SK-N-SH (cell line): ENCODE data around the gene NOTO.

Experiments
- CTCF ChIP-seq: fragments of 200-600 bp; sonication (generic); IDR thresholded peaks from 2 replicates; pipeline ENCODE4 v1.6.1; 2017; ENCODE audit warnings: antibody characterized with exemption, mild to moderate bottlenecking, moderate library complexity
- ELF1 ChIP-seq: IDR thresholded peaks from 2 replicates; pipeline ENCODE4 v1.4.0; 2012
- MAX ChIP-seq: IDR thresholded peaks from 2 replicates; pipeline ENCODE4 v1.4.0; 2012; ENCODE audit warnings: low read depth
- REST ChIP-seq: IDR thresholded peaks from 2 replicates; pipeline ENCODE4 v1.6.1; 2012; ENCODE audit warnings: mild to moderate bottlenecking, low read depth, low read length, moderate library complexity
- SIN3A ChIP-seq: IDR thresholded peaks from 2 replicates; pipeline ENCODE4 v1.6.1; 2012; ENCODE audit warnings: low read depth, mild to moderate bottlenecking, low read length, moderate library complexity, borderline replicate concordance
- TEAD4 ChIP-seq: IDR thresholded peaks from 2 replicates; pipeline ENCODE4 v1.4.0; 2012; ENCODE audit warnings: mild to moderate bottlenecking, borderline replicate concordance; ENCODE audit not compliant: insufficient read depth
- USF2 ChIP-seq: fragments of 150-350 bp; IDR thresholded peaks from 2 replicates; pipeline ENCODE4 v1.6.1; 2017; ENCODE audit warnings: antibody characterized with exemption, low read length, low read depth, borderline replicate concordance

GRCh38 chr2:73235315-73236028, 33.1 kb downstream of the NOTO start:
- TF ChIP-seq REST (no peak), MAX (no peak), SIN3A (no peak), TEAD4 (no peak), CTCF (no peak), USF2 (no peak), ELF1 (no peak)
